ENCODE measurements around the gene CCDC110.

- TF ChIP-seq POLR2AphosphoS5 (IDR thresholded peaks at IDR 0.05; ENCODE audit: low read depth, low read length) (no peak), POLR2A (IDR thresholded peaks at IDR 0.05; ENCODE audit: low read depth, low read length) (no peak), TAF1 (IDR thresholded peaks at IDR 0.05; ENCODE audit: borderline replicate concordance, low read depth, low read length) (no peak)
Observed at GRCh38 chr4:185456131-185456530, 15.4 kb downstream of the CCDC110 start.
